ENCODE measurements around the gene PARN.

DNA sequence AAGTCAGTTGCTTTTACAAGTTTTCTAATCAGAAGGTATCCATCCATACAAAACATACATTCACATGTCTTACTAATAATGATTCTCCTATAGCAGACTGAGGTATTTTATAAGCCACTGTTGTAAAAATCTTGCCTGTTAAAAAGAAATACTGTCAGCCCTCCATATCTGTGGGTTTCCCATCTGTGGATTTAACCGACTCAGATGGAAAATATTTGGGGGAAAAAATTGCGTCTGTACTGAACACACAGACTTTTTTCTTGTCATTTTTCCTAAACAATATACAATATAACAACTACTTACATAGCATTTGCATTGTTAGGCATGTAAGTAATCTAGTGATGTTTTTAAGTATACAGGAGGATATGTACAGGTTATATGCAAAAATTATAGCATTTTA, 90.4 kb downstream of the PARN start:
- TF ChIP-seq POLR2A (IDR thresholded peaks at IDR 0.05) (no peak), POLR2AphosphoS5 (IDR thresholded peaks at IDR 0.05) (no peak)
- TF ChIP-seq, protein P1, sequence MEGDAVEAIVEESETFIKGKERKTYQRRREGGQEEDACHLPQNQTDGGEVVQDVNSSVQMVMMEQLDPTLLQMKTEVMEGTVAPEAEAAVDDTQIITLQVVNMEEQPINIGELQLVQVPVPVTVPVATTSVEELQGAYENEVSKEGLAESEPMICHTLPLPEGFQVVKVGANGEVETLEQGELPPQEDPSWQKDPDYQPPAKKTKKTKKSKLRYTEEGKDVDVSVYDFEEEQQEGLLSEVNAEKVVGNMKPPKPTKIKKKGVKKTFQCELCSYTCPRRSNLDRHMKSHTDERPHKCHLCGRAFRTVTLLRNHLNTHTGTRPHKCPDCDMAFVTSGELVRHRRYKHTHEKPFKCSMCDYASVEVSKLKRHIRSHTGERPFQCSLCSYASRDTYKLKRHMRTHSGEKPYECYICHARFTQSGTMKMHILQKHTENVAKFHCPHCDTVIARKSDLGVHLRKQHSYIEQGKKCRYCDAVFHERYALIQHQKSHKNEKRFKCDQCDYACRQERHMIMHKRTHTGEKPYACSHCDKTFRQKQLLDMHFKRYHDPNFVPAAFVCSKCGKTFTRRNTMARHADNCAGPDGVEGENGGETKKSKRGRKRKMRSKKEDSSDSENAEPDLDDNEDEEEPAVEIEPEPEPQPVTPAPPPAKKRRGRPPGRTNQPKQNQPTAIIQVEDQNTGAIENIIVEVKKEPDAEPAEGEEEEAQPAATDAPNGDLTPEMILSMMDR (IDR thresholded peaks at IDR 0.05), result no peak

Measured in sigmoid colon (tissue), 4 donors.